Measurements from ENCODE around the gene CAPN11. TPM values are rescaled to one million over a fixed set of nuclear protein-coding genes. Genes with fewer than 3 reads are reported as not detected.
A peak's percentile ranks its signal among the peaks of the same experiment; 100 is the strongest.

CAPN11 gene
- total and polyA plus RNA-seq, 2 of the 4 experiments (the other 2 are of a cell fraction) = not detected

DNA sequence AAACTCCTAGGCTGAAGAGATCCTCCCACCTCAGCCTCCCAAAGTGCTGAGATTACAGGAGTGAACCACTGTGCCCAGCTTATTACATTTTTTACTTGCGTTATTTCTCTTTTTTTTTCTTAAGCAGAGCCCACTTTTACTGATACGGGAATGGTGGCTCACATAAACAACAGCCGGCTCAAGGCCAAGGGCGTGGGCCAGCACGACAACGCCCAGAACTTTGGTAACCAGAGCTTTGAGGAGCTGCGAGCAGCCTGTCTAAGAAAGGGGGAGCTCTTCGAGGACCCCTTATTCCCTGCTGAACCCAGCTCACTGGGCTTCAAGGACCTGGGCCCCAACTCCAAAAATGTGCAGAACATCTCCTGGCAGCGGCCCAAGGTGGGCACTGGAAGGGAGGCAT is 10.5 kb downstream of the CAPN11 start:
- Histone ChIP-seq H3K9ac (ENCODE audit: low read depth, low read length) (no peak overlapping the region), H2BK15ac (ENCODE audit: low read depth, low read length) (no peak overlapping the region), H2AFZ (replicated peaks; ENCODE audit: low read length, poor library complexity) (no peak overlapping the region), H3K27me3 (ENCODE audit: control insufficient read depth, insufficient read depth, low read length) (peaks cover 40% of the 10 kb centered on the region), H3K14ac (replicated peaks; ENCODE audit: low read depth, low read length) (no peak overlapping the region), H4K8ac (ENCODE audit: low read depth in 2 of 2, low read length in 2 of 2) (no peak overlapping the region), H2AK9ac (replicated peaks; ENCODE audit: low read depth, low read length, poor library complexity) (peak overlapping the region; percentile 55), H4K5ac (ENCODE audit: low read depth, low read length) (no peak overlapping the region), H3K9me1 (ENCODE audit: insufficient read depth, low read length) (no peaks in the 10 kb centered on the region; the same call in 1 of the 2 replicates), H3K4me2 (ENCODE audit: low read depth, low read length) (no peak overlapping the region), H3K56ac (ENCODE audit: extremely low read depth, insufficient read depth, low read length) (no peak overlapping the region), H3K9me3 (ENCODE audit: control insufficient read depth, insufficient read depth, low read length) (peaks cover 2% of the 10 kb centered on the region), H2BK20ac (ENCODE audit: low read depth, low read length) (no peak overlapping the region), H3K23ac (ENCODE audit: low read depth, low read length) (no peak overlapping the region), H2BK5ac (ENCODE audit: low read depth, low read length, poor library complexity, severe bottlenecking) (no peak overlapping the region), H3K79me1 (ENCODE audit: low read depth in 1 of 2, low read length in 2 of 2) (no peaks in the 10 kb centered on the region), H4K20me1 (ENCODE audit: insufficient read depth, low read length) (no peaks in the 10 kb centered on the region), H2AK5ac (ENCODE audit: low read depth, low read length) (no peak overlapping the region), H4K91ac (ENCODE audit: insufficient read depth, low read depth, low read length) (no peak overlapping the region), H3K36me3 (ENCODE audit: control insufficient read depth, insufficient read depth, low read length) (no peaks in the 10 kb centered on the region), H3K27ac (ENCODE audit: insufficient read depth, low read length) (no peak overlapping the region), H3K4ac (ENCODE audit: low read depth, low read length) (no peak overlapping the region), H2BK120ac (ENCODE audit: low read depth, low read length) (no peak overlapping the region), H3K4me3 (ENCODE audit: insufficient read depth, low read depth, low read length) (no peak overlapping the region), H3K4me1 (ENCODE audit: control insufficient read depth, insufficient read depth, low read length) (0 out of 2 replicates have a peak, but pooled peaks cover 2% of the 10 kb centered on the region), H3K18ac (ENCODE audit: low read depth, low read length) (no peak overlapping the region)
- DNase-seq (no peak), ATAC-seq (ENCODE audit: low read depth) (no peak)
- in situ Hi-C loops (cut with MboI; ENCODE audit: low sequenced_read_pairs) (loop anchor here (10.0 kb wide), 1 partner anchor 166 kb away; no protein-coding TSS in a partner anchor), dilution Hi-C loops (cut with HindIII; ENCODE audit: low sequenced_read_pairs, unreplicated experiment) (no loop called here), intact Hi-C loops (cut with micrococcal nuclease) (no loop called here)
- 23% methylated on average over 6 of the region's 9 CpGs; no CpG with 5 or more reads in 1 of the 2 experiments for WGBS, 2 experiments (ENCODE audit: extremely low coverage in 2 of 2, insufficient read length in 1 of 2)
- no peak for TF ChIP-seq BHLHE40 (IDR thresholded peaks at IDR 0.05; ENCODE audit: low read depth, low read length)
- no peak for TF ChIP-seq POLR2A (IDR thresholded peaks at IDR 0.05; ENCODE audit: low read depth, low read length)
- TF ChIP-seq, protein P1, sequence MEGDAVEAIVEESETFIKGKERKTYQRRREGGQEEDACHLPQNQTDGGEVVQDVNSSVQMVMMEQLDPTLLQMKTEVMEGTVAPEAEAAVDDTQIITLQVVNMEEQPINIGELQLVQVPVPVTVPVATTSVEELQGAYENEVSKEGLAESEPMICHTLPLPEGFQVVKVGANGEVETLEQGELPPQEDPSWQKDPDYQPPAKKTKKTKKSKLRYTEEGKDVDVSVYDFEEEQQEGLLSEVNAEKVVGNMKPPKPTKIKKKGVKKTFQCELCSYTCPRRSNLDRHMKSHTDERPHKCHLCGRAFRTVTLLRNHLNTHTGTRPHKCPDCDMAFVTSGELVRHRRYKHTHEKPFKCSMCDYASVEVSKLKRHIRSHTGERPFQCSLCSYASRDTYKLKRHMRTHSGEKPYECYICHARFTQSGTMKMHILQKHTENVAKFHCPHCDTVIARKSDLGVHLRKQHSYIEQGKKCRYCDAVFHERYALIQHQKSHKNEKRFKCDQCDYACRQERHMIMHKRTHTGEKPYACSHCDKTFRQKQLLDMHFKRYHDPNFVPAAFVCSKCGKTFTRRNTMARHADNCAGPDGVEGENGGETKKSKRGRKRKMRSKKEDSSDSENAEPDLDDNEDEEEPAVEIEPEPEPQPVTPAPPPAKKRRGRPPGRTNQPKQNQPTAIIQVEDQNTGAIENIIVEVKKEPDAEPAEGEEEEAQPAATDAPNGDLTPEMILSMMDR (conservative IDR thresholded peaks at IDR 0.05; ENCODE audit: low read depth, low read length) = no peak
- no peak for TF ChIP-seq NFE2L2 (IDR thresholded peaks at IDR 0.05; ENCODE audit: low read depth, low read length)
- TF ChIP-seq, protein P2, sequence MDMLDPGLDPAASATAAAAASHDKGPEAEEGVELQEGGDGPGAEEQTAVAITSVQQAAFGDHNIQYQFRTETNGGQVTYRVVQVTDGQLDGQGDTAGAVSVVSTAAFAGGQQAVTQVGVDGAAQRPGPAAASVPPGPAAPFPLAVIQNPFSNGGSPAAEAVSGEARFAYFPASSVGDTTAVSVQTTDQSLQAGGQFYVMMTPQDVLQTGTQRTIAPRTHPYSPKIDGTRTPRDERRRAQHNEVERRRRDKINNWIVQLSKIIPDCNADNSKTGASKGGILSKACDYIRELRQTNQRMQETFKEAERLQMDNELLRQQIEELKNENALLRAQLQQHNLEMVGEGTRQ (IDR thresholded peaks at IDR 0.05; ENCODE audit: low read depth, low read length) = no peak
- no peak for TF ChIP-seq CEBPB (IDR thresholded peaks at IDR 0.05; ENCODE audit: low read depth, low read length)
- TF ChIP-seq MAZ (IDR thresholded peaks at IDR 0.05; ENCODE audit: borderline replicate concordance, low read depth, low read length) = no peak
- TF ChIP-seq FOS (IDR thresholded peaks at IDR 0.05; ENCODE audit: low read depth, low read length) = no peak
- TF ChIP-seq CHD1 (IDR thresholded peaks at IDR 0.05; ENCODE audit: low read depth, low read length) = no peak
- no peak for TF ChIP-seq MXI1 (IDR thresholded peaks at IDR 0.05; ENCODE audit: borderline replicate concordance, low read depth, low read length)
- TF ChIP-seq MAFK (IDR thresholded peaks at IDR 0.05; ENCODE audit: low read depth, low read length) = no peak
- no peak for TF ChIP-seq SMC3 (IDR thresholded peaks at IDR 0.05; ENCODE audit: low read depth, low read length)
- no peak for TF ChIP-seq ELK1 (IDR thresholded peaks at IDR 0.05; ENCODE audit: borderline replicate concordance, low read depth, low read length)
- TF ChIP-seq RAD21 (IDR thresholded peaks at IDR 0.05; ENCODE audit: low read length) = no peak
- no peak for TF ChIP-seq RCOR1 (IDR thresholded peaks at IDR 0.05; ENCODE audit: insufficient replicate concordance, low read length)
- TF ChIP-seq RFX5 (IDR thresholded peaks at IDR 0.05; ENCODE audit: low read depth, low read length) = no peak
- CTCF ChIA-PET = interaction anchor here (0.9 kb wide), 1 partner anchor 65 kb away, joined by 3 read pairs; no protein-coding TSS in a partner anchor
- BruUV-seq (replicated peaks) = no TSS peak
- POLR2A ChIA-PET (ENCODE audit: unreplicated experiment) = no interaction called here
